Stimulated activated CD4-positive, alpha-beta T cell treated with anti-CD3 and anti-CD28 coated beads, Interleukin-2, amount 100 ng/mL, for 24 hours (primary cell): ENCODE data around the gene S1PR3.
A peak's percentile ranks its signal among the peaks of the same experiment; 100 is the strongest.
"Not testable (repeated sequence)": the region's sequence is repeated elsewhere in the genome, so short reads cannot be mapped to it uniquely, and the experiment has no call there.

Source experiments
- DNase-seq, 2 donors: peaks; one replicate each; pipeline ENCODE4 v3.0.0-alpha.2; 2020

Gene S1PR3

DNA sequence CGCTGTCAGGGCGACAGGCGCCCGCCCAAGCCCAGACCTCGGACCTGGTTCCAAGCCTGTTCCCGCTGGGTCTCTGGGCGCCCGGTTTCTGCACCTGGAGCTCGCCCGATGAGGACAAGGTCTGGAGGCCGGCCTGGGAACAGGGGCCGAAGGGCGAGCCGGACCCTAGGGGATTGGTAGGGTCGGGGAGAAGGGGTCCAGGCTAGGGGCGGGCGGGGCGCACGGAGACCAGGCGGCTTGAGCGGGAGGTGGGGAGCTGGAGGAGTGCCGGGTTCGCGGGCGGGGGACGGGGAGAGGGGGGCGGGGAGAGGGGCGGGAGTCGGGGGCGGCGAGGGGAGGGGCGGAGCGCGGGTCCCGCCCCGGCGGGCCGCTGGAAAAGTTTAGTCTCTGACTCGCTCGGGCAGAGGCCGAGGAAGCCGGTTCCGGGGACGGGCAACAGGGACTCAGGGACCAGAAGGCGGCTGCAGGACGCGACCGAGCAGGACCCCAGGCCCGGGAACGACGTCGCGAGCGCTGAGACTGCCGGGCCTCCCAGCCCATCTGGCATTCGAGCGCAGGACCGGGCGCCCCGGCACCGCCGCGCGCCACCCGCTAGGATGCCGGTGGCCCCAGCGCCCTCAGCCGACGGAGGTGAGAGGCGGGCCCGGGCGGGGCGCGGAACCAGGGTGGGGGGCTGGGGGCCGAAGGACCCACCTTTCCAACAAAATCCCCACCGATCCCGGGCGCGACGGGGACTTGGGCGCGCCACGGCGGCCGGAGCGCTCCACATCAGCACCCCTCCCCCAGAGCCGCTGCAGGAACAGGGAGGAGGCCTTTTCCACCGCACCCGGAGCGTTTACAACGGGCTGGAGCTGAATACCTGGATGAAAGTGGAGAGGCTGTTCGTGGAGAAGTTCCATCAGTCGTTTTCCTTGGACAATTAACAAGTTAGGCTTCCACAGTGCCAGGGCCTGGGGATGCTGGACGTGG lies at the start of gene S1PR3:
Gene S1PR3 (plus strand): TSS at position 403 of the 969 bp plus-strand sequence. CDS start 9,733 bp downstream, outside the sequence.
- peak; percentile 36 to 65 for DNase-seq

DNA sequence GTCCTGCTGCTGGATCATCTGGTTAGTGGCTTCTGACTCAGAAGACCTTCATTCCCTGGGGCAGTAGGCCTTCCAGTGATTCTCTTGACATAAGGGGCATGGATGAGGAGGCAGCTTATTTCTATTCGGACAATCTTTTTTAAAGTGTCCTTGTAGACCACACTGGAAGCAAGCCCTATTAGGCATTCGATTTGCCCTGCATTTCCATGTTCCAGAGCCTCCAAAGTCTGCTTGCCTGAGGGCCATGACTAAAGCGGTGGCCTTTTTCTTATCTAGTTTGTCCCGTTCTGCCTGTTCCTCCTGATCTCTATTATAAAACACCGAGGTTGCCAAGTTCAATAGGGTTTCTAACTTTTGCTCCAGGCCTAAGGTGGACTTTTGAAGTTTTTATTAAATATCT lies 49.7 kb upstream of the S1PR3 start:
- not testable (repeated sequence) for DNase-seq

DNA sequence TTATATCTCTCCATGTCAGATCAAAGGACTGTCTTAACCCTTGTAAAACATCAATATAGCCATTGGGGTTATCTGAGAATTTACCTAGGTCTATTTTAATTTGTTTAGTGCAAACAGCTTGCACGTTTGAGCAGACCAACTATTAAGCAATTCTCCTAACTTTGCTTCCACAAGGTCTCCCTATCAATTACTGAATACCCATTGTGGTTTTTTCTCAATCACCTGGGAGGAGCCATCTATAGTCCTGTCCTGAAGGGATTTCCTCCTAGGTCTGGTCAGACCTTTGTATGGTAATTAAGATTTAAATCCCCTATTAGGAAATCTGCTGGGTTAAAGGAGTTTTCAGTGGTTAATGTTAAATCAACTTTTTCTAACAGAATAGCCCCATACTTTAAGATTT lies 48.9 kb upstream of the S1PR3 start:
- DNase-seq: no peak

DNA sequence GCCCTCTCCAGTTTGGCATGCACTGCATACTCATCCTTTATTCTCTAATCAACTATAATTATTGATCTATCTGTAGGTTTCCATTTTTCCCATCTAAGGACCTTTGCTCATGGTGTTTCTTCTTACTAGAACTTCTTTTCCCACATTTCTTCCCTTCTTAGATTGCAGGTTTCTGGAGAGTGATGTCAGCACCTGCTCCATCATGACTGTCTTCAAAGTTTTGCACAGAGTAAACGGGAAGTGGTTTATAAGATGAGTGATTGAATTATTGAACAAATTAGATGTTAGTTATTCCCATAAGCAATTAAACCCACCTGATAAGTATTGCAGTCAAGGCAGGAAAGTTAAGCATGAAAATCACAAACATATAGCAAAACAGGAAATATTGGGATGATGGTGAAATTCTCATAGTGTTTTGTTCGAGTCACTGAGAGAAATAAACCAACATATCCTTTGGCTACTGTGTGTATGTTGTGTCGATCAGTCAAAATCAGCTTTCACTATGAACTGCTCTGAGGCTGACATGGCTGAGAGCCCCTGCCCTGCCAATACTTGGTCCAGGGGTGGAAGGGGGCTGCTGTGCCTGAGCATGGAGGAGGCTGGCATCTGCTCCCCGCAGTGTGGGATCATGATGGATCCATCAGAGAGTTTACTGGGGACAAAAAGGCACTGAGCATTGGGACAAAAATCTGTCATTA lies 45.5 kb upstream of the S1PR3 start:
- no peak for DNase-seq

DNA sequence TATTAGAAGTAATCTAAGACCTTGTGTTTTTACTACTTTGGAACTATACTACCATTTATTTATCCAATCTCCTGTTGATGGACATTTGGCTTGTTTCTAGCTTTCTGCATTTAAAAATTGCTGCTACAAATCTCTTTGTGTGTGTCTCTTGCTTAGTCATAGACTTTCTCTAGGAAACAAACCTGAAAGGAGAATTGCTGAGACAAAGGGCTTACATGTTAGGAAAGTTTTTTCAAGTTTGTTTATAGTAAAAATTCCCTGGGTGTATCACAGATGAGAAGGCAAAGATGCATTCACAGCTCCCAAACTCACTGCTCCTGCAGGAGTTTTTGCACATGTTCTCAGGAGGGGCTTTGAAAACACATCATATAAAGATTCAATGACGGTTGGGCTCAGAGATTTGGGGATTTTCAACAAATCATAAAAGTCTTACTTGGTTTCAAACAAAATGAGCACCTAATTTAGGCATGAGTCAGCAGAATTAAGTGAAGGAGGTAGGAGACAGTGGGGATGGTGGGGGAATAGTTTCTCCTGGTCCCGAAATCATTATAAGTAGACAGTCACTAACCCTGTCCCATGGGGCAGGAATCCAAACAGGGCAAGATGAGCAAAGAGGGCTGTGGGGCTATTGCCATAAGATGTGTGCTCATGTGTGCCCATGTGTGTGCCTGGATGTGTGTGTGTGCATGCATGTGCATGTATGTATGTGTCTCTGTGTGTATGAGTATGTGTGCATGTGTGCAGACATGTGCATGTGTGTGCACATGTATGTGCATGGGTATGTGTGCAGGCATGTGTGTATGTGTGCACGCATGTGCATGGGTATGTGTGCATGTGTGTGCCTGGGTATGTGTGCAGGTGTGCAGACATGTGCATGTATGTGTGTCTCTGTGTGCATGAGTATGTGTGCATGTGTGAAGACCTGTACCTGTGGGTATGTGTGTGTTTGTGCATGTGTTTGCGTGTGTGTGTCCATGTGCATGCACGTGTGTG lies 43.4 kb upstream of the S1PR3 start:
- DNase-seq: no peak

DNA sequence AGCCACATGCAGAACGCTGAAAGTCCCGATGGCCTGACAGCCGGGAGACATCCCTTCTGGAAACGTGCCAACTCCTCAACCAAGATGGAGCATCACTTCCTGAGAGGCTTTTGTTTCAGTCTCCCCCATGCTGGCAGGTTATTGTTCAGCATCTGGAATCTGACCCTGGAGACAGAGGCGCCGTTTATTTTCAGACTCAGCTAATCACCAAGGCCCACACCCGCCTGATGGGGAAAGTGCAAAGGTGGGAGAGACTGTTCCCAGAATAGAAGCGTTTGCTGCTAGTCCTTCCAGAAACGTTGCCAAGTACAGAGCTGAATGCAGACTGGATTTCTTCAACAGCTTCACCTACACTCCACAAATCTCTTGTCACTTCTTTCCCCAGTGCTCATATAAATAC lies 41.8 kb upstream of the S1PR3 start:
- DNase-seq: no peak

DNA sequence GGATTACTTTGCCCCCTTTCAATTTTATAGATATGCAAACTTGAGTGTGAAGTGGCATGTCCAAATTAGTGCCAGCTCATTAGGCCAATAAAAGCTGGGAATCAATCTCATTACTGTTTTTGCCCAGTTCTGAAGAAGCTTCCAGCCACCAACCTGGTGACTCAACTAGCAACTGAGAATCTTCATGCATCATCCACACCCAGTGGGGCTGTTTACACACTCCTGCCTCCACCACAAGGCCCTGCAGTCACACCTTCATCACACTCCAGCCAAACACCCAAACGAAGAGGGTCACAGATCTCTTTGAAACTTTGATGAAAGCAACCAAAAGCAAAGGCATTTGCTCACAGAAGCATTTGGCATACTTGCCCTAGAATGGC lies 41.3 kb upstream of the S1PR3 start:
- DNase-seq: peak in 1 of 2 donors; percentile 13

DNA sequence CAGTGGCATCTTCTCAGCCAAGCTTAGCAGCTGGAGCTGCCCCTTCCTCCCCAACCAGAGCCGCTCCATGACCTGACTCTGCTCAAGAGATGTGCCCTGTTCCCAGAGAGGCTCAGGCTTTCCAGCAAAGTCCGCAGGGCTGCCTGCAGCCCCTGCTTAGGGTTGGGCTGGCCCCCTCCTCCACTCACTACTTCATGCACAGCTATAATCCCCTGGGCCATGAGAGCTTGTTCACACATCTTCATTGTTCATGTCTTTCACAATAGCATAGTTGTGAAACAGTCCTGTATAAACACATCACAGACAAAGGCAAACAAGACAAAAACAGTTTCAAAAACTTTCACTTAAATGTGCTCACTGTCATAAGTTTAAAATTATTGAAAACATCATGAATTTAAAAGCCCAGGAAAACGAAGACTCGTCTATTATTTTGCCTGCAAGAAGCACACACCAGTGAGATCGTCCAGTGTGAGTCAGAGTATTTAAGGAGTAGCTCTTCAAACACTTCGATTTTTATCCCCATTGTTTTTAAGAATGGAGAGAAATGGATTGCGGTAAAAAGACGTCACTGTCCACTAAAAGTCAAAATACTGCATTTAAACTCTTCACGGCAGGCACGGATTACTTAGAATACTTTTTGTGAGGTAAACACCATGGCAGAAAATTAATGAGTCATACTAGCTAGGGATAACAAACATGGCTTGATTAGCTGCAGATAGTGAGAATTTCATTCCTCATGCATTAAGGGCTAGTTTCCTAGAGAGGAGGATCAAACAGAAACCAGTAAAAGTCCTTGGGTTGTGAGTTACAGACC lies 40.7 kb upstream of the S1PR3 start:
- DNase-seq: no peak

DNA sequence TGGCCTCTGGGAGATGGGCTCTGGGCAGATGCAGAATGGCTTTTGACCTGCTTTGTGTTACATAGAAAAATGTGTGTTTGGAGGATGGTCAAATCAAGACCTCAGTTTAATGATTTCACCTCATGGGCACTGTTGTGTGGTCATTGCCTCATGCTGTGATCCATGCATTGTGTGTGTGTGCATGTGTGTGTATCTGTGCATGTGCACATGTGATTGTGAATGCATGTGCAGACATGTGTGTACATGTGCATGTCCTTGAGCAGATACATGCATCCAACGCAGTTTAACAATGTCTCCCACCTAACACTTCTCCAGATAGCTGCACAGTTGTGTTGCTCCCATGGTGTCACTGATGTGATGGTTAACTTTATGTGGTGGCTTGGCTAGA lies 40.1 kb upstream of the S1PR3 start:
- no peak for DNase-seq

DNA sequence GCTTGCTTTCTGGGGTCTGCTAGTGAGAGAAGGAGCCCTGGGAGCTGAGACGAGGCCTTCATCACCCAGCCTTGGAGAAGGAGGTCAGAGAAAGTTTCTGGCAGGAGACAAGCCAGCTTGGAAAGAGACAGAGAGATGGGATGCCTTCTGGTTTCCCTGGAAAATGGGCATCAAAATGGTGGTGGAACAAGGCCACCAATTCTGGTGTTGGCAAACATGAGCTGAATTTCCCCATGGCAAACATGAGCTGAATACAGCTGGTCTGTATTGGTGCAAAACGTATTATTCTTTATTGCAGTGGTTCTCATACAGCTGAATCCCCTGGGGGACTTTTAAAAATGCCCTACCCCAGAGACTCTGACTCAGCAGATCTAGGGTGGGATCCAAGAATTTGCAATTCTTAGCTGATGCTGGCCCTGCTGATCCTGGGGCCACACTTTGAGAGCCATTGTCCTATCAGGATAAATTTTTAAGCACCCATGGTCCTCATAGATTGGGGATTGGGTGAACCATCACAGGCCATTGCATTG lies 39.1 kb upstream of the S1PR3 start:
- no peak for DNase-seq

DNA sequence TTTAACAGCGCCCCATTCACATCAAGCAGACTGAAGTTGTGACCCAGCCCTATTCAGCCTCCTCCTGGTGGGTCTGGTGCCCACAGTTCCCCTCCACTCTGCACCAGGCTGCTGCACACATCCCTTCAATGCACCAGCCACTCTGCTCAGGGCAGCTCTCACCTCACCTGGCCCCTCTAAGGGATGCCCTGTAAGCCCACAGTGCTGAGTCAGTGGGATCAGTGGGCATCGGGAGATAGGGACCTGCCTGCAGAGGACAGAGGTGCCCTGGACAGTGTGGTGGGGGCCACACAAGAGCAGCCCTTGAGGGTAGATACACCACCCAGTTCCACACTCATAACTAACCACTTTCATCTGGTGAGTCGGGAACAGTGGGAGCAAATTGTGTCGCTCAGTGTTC lies 38.3 kb upstream of the S1PR3 start:
- no peak for DNase-seq

DNA sequence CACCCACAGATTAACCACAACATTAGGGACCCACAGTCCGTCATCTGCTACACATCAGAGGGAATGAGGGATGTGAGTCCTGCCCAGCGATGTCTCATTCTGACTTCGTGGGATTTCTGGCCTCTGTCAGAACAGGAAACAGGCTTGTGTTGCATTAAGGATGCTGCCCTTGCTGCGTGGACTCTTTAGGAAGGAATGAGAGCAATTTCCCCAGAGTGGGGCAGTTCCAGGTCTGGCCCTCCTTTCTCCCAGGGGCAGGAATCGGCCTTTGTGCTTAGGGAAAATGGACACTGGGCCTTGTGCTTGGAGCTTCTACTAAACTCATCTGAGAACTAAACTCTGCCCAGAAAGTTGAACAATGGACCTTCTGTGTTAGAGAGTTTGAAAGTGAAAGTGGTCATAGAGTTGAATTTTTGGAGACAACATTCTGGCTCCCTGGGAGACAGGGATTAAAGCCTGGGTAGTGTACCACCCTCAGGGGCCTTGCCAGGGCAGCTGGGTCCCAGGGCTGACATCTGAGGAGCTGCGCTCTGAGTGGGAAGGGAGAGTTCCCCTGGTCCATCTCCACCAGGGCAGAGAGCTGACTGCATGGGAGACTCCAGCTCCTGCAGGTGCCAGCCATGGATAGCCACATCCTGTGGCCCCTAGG lies 37.8 kb upstream of the S1PR3 start:
- no peak for DNase-seq

DNA sequence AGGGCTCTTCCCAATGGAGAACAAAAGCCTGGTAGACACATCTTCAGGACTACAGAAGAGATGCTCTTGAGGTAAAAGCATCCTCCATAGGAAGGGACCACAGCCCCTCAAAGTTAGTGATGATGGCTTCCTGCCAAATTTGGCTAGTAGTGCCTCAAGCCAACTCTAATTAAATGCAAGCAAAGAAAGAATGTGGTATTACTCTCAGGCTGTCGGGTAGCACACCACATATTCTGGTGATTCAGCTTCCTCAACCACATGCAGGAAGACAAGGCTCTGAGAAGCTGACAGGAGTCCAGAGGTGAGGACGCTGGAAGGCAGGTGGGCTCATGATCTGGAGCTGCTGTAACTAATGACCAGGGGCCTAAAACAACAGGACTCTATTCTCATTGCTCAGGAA lies 37.2 kb upstream of the S1PR3 start:
- DNase-seq: no peak

DNA sequence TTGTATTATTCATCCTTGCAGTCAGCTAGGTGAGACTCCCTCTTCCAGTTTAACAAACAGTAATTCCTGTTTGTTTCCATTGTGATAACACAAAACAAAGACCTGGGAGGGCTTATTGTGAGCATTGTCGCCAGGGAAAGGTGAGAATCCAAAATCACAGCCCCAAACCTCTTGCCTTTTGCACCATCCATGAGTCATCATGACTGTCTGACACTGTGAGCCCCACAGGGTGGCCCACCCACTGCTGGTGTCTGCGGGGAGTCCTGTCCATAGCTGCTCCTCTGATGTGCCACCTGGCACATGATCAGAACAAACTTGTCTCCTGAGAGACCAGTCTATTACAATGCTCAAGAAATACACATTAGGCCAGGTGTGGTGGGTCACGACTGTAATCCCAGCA lies 33.7 kb upstream of the S1PR3 start:
- DNase-seq: no peak

DNA sequence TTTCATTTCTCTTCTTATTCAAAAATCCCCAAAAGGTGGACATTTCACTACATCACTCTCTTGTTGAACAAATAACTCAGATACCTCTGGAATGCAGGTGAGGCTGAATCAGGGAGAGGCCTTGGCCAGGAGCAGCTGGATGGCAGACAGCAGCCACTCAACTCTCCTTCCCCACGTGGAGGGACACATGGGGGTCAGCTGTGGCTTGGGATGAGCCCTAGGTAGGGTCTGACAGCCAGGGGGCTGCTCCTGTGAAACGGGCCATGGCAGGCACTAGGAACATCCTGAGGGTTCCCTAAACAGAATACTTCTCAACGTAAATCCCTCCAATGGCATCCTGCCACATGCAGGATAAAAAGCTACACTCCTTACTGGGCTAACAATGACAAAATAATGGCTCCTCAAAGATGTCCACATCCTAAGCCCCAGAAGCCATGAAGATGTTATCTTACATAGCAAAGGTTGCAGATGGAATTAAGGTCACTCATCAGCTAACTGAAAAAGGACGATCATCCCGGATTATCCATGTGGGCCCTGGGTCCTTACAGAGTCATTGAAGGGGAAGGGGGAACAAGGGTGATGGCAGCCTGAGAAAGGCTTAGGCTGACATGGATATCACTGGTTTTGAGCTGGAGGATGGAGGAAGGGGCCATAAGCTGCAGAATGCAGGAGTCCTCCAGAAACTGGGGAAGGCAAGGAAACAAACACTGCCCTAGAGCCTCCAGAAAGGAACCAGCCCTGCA lies 31.4 kb upstream of the S1PR3 start:
- no peak for DNase-seq

DNA sequence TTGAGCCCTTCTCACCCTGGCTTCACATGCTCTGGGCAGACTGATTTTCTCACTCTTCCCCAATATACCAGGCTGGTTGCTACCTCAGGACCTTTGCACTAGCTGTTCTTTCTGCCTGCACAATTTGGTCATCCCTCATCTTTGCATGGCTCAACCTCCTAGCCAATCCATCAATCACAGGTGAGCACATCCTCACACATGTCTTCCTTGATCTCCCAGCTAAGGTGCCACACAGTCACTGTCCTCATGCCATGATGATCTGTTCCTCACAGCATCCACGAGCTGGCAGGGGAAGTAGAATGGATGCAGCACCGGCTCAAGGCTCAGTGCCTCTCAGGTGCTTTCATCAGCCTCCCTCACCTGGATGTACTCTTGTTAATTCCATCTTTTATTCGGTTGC lies 30.6 kb upstream of the S1PR3 start:
- DNase-seq: no peak

DNA sequence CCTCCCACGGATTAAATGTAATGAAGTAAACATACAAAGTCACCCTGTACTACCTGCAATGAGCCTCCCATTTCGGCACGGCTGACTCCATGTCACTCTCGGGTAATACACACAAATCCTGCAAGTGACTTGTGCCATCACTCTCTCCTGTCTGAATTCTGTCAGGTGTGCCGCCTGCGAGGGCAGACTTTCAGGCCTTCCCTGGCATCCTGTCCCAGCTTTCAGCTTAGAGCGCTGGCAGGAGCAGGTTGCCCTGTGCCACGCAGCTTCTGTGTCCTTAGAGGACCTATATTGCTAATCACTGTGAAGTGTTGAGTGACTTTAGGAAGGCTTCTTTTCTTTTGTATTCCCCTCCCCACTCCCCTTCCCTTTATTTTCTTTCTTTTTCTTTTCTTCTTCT lies 25.8 kb upstream of the S1PR3 start:
- no peak for DNase-seq

DNA sequence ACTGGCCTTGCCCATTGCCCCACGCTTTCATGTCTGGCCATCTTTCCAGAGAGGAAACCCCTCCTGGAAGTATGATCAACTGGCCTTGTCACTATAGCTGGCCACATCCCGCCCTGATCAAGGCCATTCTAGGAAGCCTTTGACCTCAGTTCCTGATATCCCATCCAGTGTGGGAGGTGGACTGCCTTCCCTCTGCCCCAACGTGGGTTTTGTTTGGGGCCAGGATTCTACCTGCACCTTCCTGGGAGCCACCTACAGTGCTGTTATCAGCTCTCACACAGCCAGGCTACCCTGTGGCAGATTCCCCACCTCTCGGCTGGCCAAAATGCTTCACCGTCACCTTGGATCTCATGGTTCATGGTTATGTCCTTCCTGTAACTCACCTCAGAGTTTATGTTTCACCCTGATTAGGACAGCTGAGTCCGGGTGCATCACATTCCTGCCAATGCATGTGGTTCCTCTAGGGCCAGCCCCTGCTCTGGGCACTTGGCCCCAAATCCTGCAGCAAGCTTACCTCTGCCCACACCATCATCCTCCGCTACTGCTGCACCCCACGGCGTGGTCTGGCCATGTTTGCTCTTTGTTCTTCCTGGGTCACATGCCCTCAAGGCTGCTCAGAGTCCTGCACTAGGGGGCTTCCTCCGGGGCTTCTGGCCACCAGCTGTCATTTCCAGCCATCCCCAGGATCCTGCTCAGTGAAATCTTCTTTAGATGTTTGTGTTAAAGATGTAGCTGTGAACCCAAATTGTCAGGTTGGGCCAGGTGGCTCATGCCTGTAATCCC lies 24.2 kb upstream of the S1PR3 start:
- no peak for DNase-seq

DNA sequence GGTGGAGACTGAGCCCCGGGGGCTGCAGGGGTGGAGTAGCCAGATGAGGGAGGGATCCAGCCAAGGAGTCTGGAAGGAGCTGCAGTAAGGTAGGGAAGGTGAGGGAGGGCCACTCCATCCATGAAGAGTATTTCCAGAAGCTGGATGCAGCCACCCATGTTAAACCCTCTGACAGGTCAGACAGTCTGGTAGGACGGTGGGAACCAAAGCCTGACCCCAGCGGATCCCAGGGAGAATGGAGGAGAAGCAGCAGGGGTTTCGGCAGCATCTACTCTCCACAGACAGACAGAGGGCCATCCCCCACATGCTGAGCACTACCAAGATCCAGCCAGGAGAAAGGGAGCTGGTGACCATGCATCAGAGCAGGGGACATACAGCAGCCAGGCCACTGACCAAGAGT lies 22.5 kb upstream of the S1PR3 start:
- no peak for DNase-seq
